Peyer's patch (tissue), 4 donors: ENCODE results near the gene REXO5. TPM values are rescaled to one million over a fixed set of nuclear protein-coding genes. Genes with fewer than 3 reads are reported as not detected.

Experiments
- DNase-seq, 3 donors: peaks; one replicate each; pipeline ENCODE4 v3.0.0-alpha.2; 2017 to 2019
- H3K27ac ChIP-seq, 4 donors: fragments of 200-600 bp; sonication (generic); one replicate each; pipeline ENCODE4 v1.5.1; 2016 to 2019
- H3K27me3 ChIP-seq, 2 donors: fragments of 200-600 bp; sonication (generic); one replicate each; pipeline ENCODE4 v1.5.1; 2019
- H3K36me3 ChIP-seq, 3 donors: fragments of 200-600 bp; sonication (generic); one replicate each; pipeline ENCODE4 v1.5.1; 2016 to 2019
- H3K4me1 ChIP-seq, 4 donors: fragments of 200-600 bp; sonication (generic); one replicate each; pipeline ENCODE4 v1.5.1; 2016 to 2019
- H3K4me3 ChIP-seq, 4 donors: fragments of 200-600 bp; sonication (generic); 1 replicate in 3 of 4; 2 replicates in 1 of 4; pipeline ENCODE4 v1.5.1; 2016 to 2019; ENCODE audit warnings: mild to moderate bottlenecking in 1 of 4
- H3K9me3 ChIP-seq, 4 donors: fragments of 200-600 bp; sonication (generic); one replicate each; pipeline ENCODE4 v1.5.1; 2016 to 2019; ENCODE audit warnings: mild to moderate bottlenecking in 1 of 4
- POLR2A ChIP-seq, 2 donors: fragments of 450-650 bp; IDR thresholded peaks; one replicate each; pipeline ENCODE4 v1.5.1; 2017; ENCODE audit warnings: antibody characterized with exemption in 2 of 2, mild to moderate bottlenecking in 2 of 2, moderate library complexity in 2 of 2
- total RNA-seq, 4 donors: library from RNA; depleted of rRNA; stranded (reverse); fragments of >200 nt; gene quantifications; one replicate each; pipeline ENCODE4 v1.1.0, GENCODE V29; 2016
- TF ChIP-seq, protein P1 (sequence below), 6 experiments: fragments of 450-650 bp in 4 of 6; fragments of 200-600 bp in 2 of 6; sonication (generic) in 1 of 6; IDR thresholded peaks; one replicate each; pipeline ENCODE4 v1.5.1; 2017 to 2019; ENCODE audit warnings: antibody characterized with exemption in 6 of 6, mild to moderate bottlenecking in 3 of 6, moderate library complexity in 1 of 6

Gene REXO5
- total RNA-seq, 4 donors from 2014 or later, result 2.3 to 3.6 (median 2.9) TPM

DNA sequence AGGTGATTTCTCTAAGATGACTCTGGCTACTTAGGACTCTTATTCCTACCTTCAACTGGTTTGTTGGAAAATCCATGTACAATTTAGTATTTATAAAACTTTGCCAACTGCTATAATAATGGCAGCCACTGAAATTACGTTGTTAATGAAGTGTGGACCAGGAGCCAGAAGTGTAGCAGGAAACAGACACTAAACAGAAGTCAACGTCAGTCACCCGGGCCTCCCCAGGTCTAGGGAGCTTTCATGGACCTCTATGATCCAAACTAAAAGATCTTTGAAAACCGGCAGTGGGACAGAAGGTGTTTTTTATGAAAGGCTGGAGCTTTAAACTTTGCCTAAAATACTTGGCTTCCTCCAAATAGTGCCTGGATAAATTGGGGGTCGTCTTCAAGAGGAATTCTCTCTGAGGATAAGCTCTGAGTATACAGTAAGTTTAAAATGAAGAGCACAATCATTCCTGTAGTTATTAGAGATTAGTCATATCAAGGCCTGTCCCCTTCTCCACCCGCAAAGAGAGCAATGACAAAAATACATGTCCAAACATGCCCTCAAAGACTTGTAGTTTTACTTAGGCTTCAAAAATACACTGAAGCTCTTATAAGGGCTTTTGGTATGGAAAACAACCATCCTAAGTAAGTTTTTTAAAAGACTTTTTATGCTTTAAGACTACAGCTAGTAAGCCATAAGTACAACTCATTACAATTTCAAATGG, 59.2 kb downstream of the REXO5 start:
- H3K4me1 ChIP-seq, result peaks cover 0 to 40% (median 0%) of the 10 kb centered on the region in 4 donors
- peaks cover 0 to 15% (median 0%) of the 10 kb centered on the region in 3 donors for H3K36me3 ChIP-seq
- TF ChIP-seq POLR2A (IDR thresholded peaks at IDR 0.05), result no peak
- TF ChIP-seq, protein P1, sequence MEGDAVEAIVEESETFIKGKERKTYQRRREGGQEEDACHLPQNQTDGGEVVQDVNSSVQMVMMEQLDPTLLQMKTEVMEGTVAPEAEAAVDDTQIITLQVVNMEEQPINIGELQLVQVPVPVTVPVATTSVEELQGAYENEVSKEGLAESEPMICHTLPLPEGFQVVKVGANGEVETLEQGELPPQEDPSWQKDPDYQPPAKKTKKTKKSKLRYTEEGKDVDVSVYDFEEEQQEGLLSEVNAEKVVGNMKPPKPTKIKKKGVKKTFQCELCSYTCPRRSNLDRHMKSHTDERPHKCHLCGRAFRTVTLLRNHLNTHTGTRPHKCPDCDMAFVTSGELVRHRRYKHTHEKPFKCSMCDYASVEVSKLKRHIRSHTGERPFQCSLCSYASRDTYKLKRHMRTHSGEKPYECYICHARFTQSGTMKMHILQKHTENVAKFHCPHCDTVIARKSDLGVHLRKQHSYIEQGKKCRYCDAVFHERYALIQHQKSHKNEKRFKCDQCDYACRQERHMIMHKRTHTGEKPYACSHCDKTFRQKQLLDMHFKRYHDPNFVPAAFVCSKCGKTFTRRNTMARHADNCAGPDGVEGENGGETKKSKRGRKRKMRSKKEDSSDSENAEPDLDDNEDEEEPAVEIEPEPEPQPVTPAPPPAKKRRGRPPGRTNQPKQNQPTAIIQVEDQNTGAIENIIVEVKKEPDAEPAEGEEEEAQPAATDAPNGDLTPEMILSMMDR (IDR thresholded peaks at IDR 0.05), result no peak
- H3K9me3 ChIP-seq, result no peaks in the 10 kb centered on the region
- peak overlapping the region in 1 of 4 donors; percentile 30 for H3K27ac ChIP-seq
- H3K4me3 ChIP-seq, result no peak overlapping the region
- no peak for DNase-seq
- H3K27me3 ChIP-seq, result no peaks in the 10 kb centered on the region

- Histone ChIP-seq H3K27ac (peak overlapping the region in 1 of 4 donors; percentile 29), H3K4me1 (peaks cover 0 to 44% (median 0%) of the 10 kb centered on the region in 4 donors), H3K27me3 (no peaks in the 10 kb centered on the region), H3K36me3 (peaks cover 0 to 10% (median 0%) of the 10 kb centered on the region in 3 donors), H3K4me3 (no peak overlapping the region), H3K9me3 (no peaks in the 10 kb centered on the region)
- TF ChIP-seq, protein P1 (IDR thresholded peaks at IDR 0.05), result no peak
- TF ChIP-seq POLR2A (IDR thresholded peaks at IDR 0.05), result no peak
- no peak for DNase-seq
Measured at GRCh38 chr16:20866145-20866772, 59.9 kb downstream of the REXO5 start.

- no peaks in the 10 kb centered on the region for H3K9me3 ChIP-seq
- no peak overlapping the region for H3K4me3 ChIP-seq
- no peaks in the 10 kb centered on the region for H3K27me3 ChIP-seq
- H3K4me1 ChIP-seq, result peaks cover 0 to 44% (median 0%) of the 10 kb centered on the region in 4 donors
- TF ChIP-seq, protein P1 (IDR thresholded peaks at IDR 0.05), result no peak
- no peak for TF ChIP-seq POLR2A (IDR thresholded peaks at IDR 0.05)
- H3K27ac ChIP-seq, result peak overlapping the region in 1 of 4 donors; percentile 29
- no peak for DNase-seq
- peaks cover 0 to 6% (median 0%) of the 10 kb centered on the region in 3 donors for H3K36me3 ChIP-seq
Measured at GRCh38 chr16:20866801-20867200, 60.5 kb downstream of the REXO5 start.

DNA sequence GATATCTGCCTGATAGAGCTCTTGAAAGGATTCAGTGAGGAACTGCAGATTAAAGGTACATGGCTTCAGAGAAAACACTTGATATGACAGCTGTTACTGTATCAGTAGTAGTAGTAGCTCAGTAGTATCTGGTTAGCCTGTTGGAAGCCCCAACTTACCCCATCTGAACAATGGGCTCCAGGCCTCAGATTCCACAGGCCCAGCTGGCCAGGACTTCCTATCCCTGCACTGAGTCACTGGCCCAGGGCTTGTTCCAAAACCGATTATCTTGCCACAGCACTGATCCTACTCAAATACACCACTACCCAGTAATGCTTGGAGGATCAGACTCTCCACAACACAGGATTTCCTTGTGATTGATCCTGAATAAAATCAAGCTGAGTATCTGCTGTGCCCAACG, 61.3 kb downstream of the REXO5 start:
- no peak overlapping the region for H3K27ac ChIP-seq
- H3K4me1 ChIP-seq, result peaks cover 0 to 44% (median 0%) of the 10 kb centered on the region in 4 donors
- DNase-seq, result no peak
- TF ChIP-seq, protein P1 (IDR thresholded peaks at IDR 0.05), result no peak
- no peak for TF ChIP-seq POLR2A (IDR thresholded peaks at IDR 0.05)
- no peaks in the 10 kb centered on the region for H3K9me3 ChIP-seq
- no peaks in the 10 kb centered on the region for H3K36me3 ChIP-seq
- no peak overlapping the region for H3K4me3 ChIP-seq
- H3K27me3 ChIP-seq, result no peaks in the 10 kb centered on the region

DNA sequence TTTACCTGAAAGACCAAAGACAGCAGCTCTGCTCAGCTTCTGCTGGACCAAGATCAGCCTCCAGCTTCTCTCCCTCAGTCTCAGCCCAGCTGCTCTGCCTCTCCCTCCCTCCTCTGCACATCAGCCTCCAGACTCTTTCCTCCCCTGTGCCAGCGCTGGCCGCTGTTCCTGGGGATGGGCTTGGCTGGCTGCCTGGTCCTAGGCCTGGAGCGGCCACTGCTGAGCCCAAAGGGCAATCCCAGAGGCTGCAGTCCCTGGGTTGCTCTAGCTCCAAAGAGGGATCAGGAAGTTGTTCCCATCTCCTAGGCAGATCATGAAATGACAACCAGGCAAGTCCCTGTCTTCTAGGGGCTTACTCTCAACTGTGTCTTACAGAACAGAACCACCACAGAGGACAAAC, 62.6 kb downstream of the REXO5 start:
- TF ChIP-seq, protein P1 (IDR thresholded peaks at IDR 0.05), result no peak
- no peak for TF ChIP-seq POLR2A (IDR thresholded peaks at IDR 0.05)
- no peaks in the 10 kb centered on the region for H3K36me3 ChIP-seq
- H3K9me3 ChIP-seq, result no peaks in the 10 kb centered on the region
- DNase-seq, result peak; percentile 31 to 88 (median 86)
- no peak overlapping the region for H3K4me3 ChIP-seq
- H3K27ac ChIP-seq, result peak overlapping the region in 2 of 4 donors; percentile 52 to 53
- H3K4me1 ChIP-seq, result peaks cover 0 to 44% (median 0%) of the 10 kb centered on the region in 4 donors
- no peaks in the 10 kb centered on the region for H3K27me3 ChIP-seq
